ENCODE data around the gene RCN1.

- TF ChIP-seq GATA3 (IDR thresholded peaks at IDR 0.05; ENCODE audit: low read depth, low read length) (no peak), GATA2 (IDR thresholded peaks at IDR 0.05; ENCODE audit: low read depth, low read length) (no peak)
These were observed 18.3 kb downstream of the RCN1 start for GRCh38 chr11:32109138-32109537.
